Measurements from ENCODE around the gene PHF12. TPM values are rescaled to one million over a fixed set of nuclear protein-coding genes. Genes with fewer than 3 reads are reported as not detected.

PHF12 gene
- total RNA-seq, 1 experiment from 2014 or later: 35.7 TPM

DNA sequence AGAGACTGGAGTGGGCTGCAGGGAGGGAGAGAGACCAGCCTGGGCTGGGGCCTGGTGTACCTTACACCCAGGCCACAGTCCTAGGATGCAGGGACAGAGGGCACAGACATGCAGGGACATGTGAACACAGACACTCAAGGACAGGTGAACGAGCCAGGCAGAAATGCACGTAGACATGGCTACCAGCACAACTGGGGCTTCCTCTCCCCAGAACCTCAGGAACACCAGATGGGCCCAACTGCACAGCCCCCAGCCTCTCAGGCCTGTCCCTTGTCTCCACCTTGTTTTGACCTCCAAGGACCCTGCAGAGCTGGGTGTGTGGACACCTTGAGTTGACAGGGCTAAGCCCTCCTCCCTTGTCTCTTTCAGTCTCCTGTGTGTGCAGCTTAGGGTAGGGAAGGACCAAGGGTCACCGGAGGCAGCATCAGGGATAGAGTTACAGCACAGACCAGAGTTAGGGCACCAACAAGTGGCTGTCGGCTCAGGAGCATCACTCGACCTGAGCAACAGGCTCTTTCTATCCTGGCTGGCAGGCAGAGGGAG, 45.3 kb upstream of the PHF12 start:
- Histone ChIP-seq H3K4me3 (replicated peaks in 1 of 2; ENCODE audit: low read depth in 1 of 2, low read length in 2 of 2) (no peak overlapping the region), H3K4me1 (ENCODE audit: control insufficient read depth in 1 of 2, insufficient read depth in 2 of 2, low read length in 2 of 2) (peaks cover 3 to 4% of the 10 kb centered on the region in 2 experiments; a peak in 1 of 4 replicates), H3K27ac (ENCODE audit: low read depth, low read length) (no peak overlapping the region), H3K36me3 (ENCODE audit: control insufficient read depth in 1 of 2, insufficient read depth in 2 of 2, low read length in 2 of 2) (no peaks in the 10 kb centered on the region), H3K4me2 (ENCODE audit: low read length) (no peak overlapping the region), H4K20me1 (ENCODE audit: insufficient read depth) (no peaks in the 10 kb centered on the region), H3K79me2 (ENCODE audit: insufficient read depth, low read length) (no peaks in the 10 kb centered on the region), H2AFZ (ENCODE audit: low read depth, low read length, poor library complexity, severe bottlenecking) (no peak overlapping the region), H3K9me2 (ENCODE audit: insufficient read depth) (no peaks in the 10 kb centered on the region), H3K9me3 (ENCODE audit: control insufficient read depth in 1 of 2, insufficient read depth in 1 of 2, low read depth in 1 of 2, low read length in 2 of 2) (no peaks in the 10 kb centered on the region), H3K27me3 (ENCODE audit: insufficient read depth, low read length) (peaks cover 24% of the 10 kb centered on the region; the same call in 1 of the 2 replicates), H3K9ac (ENCODE audit: low read length) (no peak overlapping the region)
- TF ChIP-seq EZH2 (IDR thresholded peaks at IDR 0.05) (no peak), RAD21 (IDR thresholded peaks at IDR 0.05; ENCODE audit: low read depth) (no peak)
- no TSS peak for BruUV-seq (replicated peaks)
- RAD21 ChIA-PET (ENCODE audit: low non-redundant PET in 1 of 2, low total read pairs in 2 of 2, uncharacterized antibody in 2 of 2, unreplicated experiment in 2 of 2): no interaction called here
- CTCF ChIA-PET: no interaction called here
- intact Hi-C loops (cut with micrococcal nuclease): no loop called here
- DNase-seq (ENCODE audit: low read depth, low spot score) (no peak), ATAC-seq (no peak)
- POLR2A ChIA-PET: no interaction called here

- H3K4me3 ChIP-seq (replicated peaks in 1 of 2; ENCODE audit: low read depth in 1 of 2, low read length in 2 of 2): no peak overlapping the region
- ChIA-PET RAD21 (ENCODE audit: low non-redundant PET in 1 of 2, low total read pairs in 2 of 2, uncharacterized antibody in 2 of 2, unreplicated experiment in 2 of 2) (no interaction called here), POLR2A (no interaction called here), CTCF (interaction anchor here (1.8 kb wide), 1 partner anchor 130 kb away, joined by 4 read pairs; no protein-coding TSS in a partner anchor)
- intact Hi-C loops (cut with micrococcal nuclease): no loop called here
- no peaks in the 10 kb centered on the region for H3K9me3 ChIP-seq (ENCODE audit: control insufficient read depth in 1 of 2, insufficient read depth in 1 of 2, low read depth in 1 of 2, low read length in 2 of 2)
- no peak overlapping the region for H3K27ac ChIP-seq (ENCODE audit: low read depth, low read length)
- H3K4me1 ChIP-seq (ENCODE audit: control insufficient read depth in 1 of 2, insufficient read depth in 2 of 2, low read length in 2 of 2): peaks cover 3 to 4% of the 10 kb centered on the region in 2 experiments; a peak in 1 of 4 replicates
- H3K9me2 ChIP-seq (ENCODE audit: insufficient read depth): no peaks in the 10 kb centered on the region
- no peak for DNase-seq (ENCODE audit: low read depth, low spot score)
- H4K20me1 ChIP-seq (ENCODE audit: insufficient read depth): no peaks in the 10 kb centered on the region
- H3K4me2 ChIP-seq (ENCODE audit: low read length): no peak overlapping the region
- BruUV-seq (replicated peaks): no TSS peak
- ATAC-seq: no peak
- H3K27me3 ChIP-seq (ENCODE audit: insufficient read depth, low read length): peaks cover 13% of the 10 kb centered on the region; the same call in 1 of the 2 replicates
- H3K36me3 ChIP-seq (ENCODE audit: control insufficient read depth in 1 of 2, insufficient read depth in 2 of 2, low read length in 2 of 2): no peaks in the 10 kb centered on the region
- TF ChIP-seq CBX3 (IDR thresholded peaks at IDR 0.05; ENCODE audit: low read depth) (no peak), RAD21 (IDR thresholded peaks at IDR 0.05; ENCODE audit: low read depth) (no peak), POLR2AphosphoS5 (IDR thresholded peaks at IDR 0.05; ENCODE audit: low read depth, low read length) (no peak), TCF7L2 (IDR thresholded peaks at IDR 0.05; ENCODE audit: borderline replicate concordance, extremely low read depth, insufficient read depth, insufficient read length) (no peak), ZNF274 (IDR thresholded peaks at IDR 0.05; ENCODE audit: low read depth, low read length) (no peak), ELF1 (IDR thresholded peaks at IDR 0.05; ENCODE audit: borderline replicate concordance, low read depth) (no peak), SRF (IDR thresholded peaks at IDR 0.05; ENCODE audit: low read depth) (no peak), CEBPB (IDR thresholded peaks at IDR 0.05; ENCODE audit: low read depth) (no peak), EZH2phosphoT487 (IDR thresholded peaks at IDR 0.05; ENCODE audit: borderline replicate concordance) (no peak), EGR1 (IDR thresholded peaks at IDR 0.05; ENCODE audit: low read depth) (no peak), ZFX (IDR thresholded peaks at IDR 0.05) (no peak)
- TF ChIP-seq, protein P1, sequence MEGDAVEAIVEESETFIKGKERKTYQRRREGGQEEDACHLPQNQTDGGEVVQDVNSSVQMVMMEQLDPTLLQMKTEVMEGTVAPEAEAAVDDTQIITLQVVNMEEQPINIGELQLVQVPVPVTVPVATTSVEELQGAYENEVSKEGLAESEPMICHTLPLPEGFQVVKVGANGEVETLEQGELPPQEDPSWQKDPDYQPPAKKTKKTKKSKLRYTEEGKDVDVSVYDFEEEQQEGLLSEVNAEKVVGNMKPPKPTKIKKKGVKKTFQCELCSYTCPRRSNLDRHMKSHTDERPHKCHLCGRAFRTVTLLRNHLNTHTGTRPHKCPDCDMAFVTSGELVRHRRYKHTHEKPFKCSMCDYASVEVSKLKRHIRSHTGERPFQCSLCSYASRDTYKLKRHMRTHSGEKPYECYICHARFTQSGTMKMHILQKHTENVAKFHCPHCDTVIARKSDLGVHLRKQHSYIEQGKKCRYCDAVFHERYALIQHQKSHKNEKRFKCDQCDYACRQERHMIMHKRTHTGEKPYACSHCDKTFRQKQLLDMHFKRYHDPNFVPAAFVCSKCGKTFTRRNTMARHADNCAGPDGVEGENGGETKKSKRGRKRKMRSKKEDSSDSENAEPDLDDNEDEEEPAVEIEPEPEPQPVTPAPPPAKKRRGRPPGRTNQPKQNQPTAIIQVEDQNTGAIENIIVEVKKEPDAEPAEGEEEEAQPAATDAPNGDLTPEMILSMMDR (IDR thresholded peaks at IDR 0.05 in 2 of 3, conservative IDR thresholded peaks at IDR 0.05 in 1 of 3; ENCODE audit: borderline replicate concordance in 1 of 3, insufficient read depth in 1 of 3, low read depth in 2 of 3, low read length in 2 of 3): no peak
- TF ChIP-seq, protein P2, sequence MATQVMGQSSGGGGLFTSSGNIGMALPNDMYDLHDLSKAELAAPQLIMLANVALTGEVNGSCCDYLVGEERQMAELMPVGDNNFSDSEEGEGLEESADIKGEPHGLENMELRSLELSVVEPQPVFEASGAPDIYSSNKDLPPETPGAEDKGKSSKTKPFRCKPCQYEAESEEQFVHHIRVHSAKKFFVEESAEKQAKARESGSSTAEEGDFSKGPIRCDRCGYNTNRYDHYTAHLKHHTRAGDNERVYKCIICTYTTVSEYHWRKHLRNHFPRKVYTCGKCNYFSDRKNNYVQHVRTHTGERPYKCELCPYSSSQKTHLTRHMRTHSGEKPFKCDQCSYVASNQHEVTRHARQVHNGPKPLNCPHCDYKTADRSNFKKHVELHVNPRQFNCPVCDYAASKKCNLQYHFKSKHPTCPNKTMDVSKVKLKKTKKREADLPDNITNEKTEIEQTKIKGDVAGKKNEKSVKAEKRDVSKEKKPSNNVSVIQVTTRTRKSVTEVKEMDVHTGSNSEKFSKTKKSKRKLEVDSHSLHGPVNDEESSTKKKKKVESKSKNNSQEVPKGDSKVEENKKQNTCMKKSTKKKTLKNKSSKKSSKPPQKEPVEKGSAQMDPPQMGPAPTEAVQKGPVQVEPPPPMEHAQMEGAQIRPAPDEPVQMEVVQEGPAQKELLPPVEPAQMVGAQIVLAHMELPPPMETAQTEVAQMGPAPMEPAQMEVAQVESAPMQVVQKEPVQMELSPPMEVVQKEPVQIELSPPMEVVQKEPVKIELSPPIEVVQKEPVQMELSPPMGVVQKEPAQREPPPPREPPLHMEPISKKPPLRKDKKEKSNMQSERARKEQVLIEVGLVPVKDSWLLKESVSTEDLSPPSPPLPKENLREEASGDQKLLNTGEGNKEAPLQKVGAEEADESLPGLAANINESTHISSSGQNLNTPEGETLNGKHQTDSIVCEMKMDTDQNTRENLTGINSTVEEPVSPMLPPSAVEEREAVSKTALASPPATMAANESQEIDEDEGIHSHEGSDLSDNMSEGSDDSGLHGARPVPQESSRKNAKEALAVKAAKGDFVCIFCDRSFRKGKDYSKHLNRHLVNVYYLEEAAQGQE (IDR thresholded peaks at IDR 0.05; ENCODE audit: low read depth): no peak
- no peaks in the 10 kb centered on the region for H3K79me2 ChIP-seq (ENCODE audit: insufficient read depth, low read length)
- no peak overlapping the region for H2AFZ ChIP-seq (ENCODE audit: low read depth, low read length, poor library complexity, severe bottlenecking)
- H3K9ac ChIP-seq (ENCODE audit: low read length): no peak overlapping the region
Observed at GRCh38 chr17:28993645-28994426, 42.5 kb upstream of the PHF12 start.
